Lower leg skin (tissue), 3 donors: Measurements from ENCODE around the gene LIFR.

Source experiments
- CTCF ChIP-seq, 3 donors: fragments of 450-650 bp; IDR thresholded peaks; one replicate each; pipeline ENCODE4 v1.5.1; 2016; ENCODE audit warnings: antibody characterized with exemption in 3 of 3, mild to moderate bottlenecking in 3 of 3, moderate library complexity in 2 of 3
- POLR2A ChIP-seq, 2 donors: fragments of 450-650 bp; IDR thresholded peaks; one replicate each; pipeline ENCODE4 v1.6.1; 2016 to 2017; ENCODE audit warnings: antibody characterized with exemption in 2 of 2, mild to moderate bottlenecking in 1 of 2, moderate library complexity in 1 of 2

DNA sequence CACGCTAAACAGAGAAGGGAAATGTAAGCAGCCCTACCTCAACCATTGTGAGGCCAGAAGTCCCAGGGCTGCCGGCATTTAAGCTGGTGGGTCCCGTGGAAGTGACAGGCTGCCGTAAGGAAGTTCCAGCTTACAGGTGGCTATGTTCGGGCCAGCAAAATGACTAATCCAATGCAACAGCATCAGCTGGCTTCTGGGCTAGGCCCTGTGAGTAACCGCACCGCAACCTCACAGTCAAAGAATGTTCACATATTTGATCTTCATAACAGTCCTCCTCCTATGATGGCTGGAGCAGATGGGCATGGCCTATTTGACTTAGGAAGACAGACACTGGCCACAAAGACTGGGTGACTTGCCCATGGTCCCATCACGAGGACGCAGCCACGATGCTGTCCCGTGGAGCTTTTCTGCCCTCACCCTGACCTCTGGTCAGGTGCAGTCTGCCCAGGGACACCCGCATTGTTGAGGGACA, 88.2 kb downstream of the LIFR start:
- TF ChIP-seq CTCF (IDR thresholded peaks at IDR 0.05), result no peak
- TF ChIP-seq POLR2A (IDR thresholded peaks at IDR 0.05), result no peak
